ENCODE measurements around the gene ZNF609. TPM values are rescaled to one million over a fixed set of nuclear protein-coding genes. Genes with fewer than 3 reads are reported as not detected.

The ZNF609 gene
- total and polyA plus RNA-seq, 2 of the 13 experiments (the other 11 are each of a cell fraction or from before 2014, with no cell fraction given): 8.9 to 9.9 TPM

DNA sequence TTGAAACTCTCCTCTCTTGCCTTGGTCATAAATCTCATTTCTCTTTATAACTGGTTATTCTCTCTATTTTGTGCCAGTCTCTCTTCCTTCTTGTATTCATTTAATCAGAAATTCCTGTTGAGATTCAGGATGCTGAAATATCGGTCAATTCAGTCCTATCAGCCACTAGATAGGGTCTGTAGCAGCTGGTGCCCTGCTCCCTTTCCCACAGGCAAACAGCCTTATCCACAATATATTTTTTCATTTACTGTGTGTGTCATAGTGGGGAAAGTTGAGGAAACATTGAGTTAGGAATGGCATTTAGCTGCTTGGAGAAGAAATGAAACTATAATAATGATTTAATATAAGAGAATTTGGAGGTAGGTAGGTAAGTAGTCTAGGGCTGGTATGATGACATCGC lies 168.7 kb downstream of the ZNF609 start:
- ATAC-seq (no peak), DNase-seq (ENCODE audit: low spot score) (no peak), FAIRE-seq (no peak)
- in situ Hi-C loops (cut with HindIII; ENCODE audit: extremely low pct_ligation_motif_present, low pct_unique_long_range_greater_than_20kb) (no loop called here), intact Hi-C loops (cut with micrococcal nuclease; ENCODE audit: unreplicated experiment) (no loop called here)
- BruUV-seq (replicated peaks): no TSS peak
- Histone ChIP-seq H3K4me3 (replicated peaks in 1 of 3; ENCODE audit: insufficient read depth in 1 of 3, low read depth in 2 of 3, low read length in 3 of 3) (no peak overlapping the region), H3K9me3 (ENCODE audit: low read length) (no peaks in the 10 kb centered on the region), H3K27ac (ENCODE audit: extremely low read length, insufficient read depth, low read length) (no peak overlapping the region), H3K4me2 (ENCODE audit: low read depth, low read length) (no peak overlapping the region), H3K36me3 (replicated peaks in 1 of 2; ENCODE audit: control insufficient read depth in 1 of 2, insufficient read depth in 2 of 2, low read length in 2 of 2) (peaks cover 4 to 10% of the 10 kb centered on the region in 2 experiments; a peak in 4 of 5 replicates), H3K27me3 (ENCODE audit: control insufficient read depth in 1 of 2, insufficient read depth in 2 of 2, low read length in 2 of 2) (no peaks in the 10 kb centered on the region; a peak in 1 of 5 replicates), H3K9ac (ENCODE audit: insufficient read depth, low read depth, low read length) (no peak overlapping the region), H2AFZ (ENCODE audit: low read length) (no peak overlapping the region), H4K20me1 (ENCODE audit: insufficient read depth, low read length) (no peaks in the 10 kb centered on the region), H3K4me1 (ENCODE audit: insufficient read depth, low read length) (peaks cover 13% of the 10 kb centered on the region), H3K79me2 (ENCODE audit: insufficient read depth, low read length) (no peaks in the 10 kb centered on the region)
- ChIA-PET POLR2A (no interaction called here), CTCF (ENCODE audit: low intra/inter-chr PET ratio, low total read pairs) (no interaction called here)
- WGBS (ENCODE audit: low lambda C conversion rate): 96% methylated on average over 2 of the region's 2 CpGs
- TF ChIP-seq ZNF761 (CRISPR knock-in tag; conservative IDR thresholded peaks at IDR 0.05) (no peak), KLF6 (CRISPR knock-in tag; IDR thresholded peaks at IDR 0.05) (no peak), KAT8 (CRISPR knock-in tag; IDR thresholded peaks at IDR 0.05) (no peak), ZNF567 (CRISPR knock-in tag; IDR thresholded peaks at IDR 0.05; ENCODE audit: borderline replicate concordance) (no peak), ETV6 (CRISPR knock-in tag; conservative IDR thresholded peaks at IDR 0.05) (no peak), IRF2 (CRISPR knock-in tag; IDR thresholded peaks at IDR 0.05) (no peak), ZFP36L1 (CRISPR knock-in tag; IDR thresholded peaks at IDR 0.05) (no peak), AHR (CRISPR knock-in tag; IDR thresholded peaks at IDR 0.05) (no peak)
- TF ChIP-seq, protein P1, sequence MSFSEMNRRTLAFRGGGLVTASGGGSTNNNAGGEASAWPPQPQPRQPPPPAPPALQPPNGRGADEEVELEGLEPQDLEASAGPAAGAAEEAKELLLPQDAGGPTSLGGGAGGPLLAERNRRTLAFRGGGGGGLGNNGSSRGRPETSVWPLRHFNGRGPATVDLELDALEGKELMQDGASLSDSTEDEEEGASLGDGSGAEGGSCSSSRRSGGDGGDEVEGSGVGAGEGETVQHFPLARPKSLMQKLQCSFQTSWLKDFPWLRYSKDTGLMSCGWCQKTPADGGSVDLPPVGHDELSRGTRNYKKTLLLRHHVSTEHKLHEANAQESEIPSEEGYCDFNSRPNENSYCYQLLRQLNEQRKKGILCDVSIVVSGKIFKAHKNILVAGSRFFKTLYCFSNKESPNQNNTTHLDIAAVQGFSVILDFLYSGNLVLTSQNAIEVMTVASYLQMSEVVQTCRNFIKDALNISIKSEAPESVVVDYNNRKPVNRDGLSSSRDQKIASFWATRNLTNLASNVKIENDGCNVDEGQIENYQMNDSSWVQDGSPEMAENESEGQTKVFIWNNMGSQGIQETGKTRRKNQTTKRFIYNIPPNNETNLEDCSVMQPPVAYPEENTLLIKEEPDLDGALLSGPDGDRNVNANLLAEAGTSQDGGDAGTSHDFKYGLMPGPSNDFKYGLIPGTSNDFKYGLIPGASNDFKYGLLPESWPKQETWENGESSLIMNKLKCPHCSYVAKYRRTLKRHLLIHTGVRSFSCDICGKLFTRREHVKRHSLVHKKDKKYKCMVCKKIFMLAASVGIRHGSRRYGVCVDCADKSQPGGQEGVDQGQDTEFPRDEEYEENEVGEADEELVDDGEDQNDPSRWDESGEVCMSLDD (CRISPR knock-in tag; IDR thresholded peaks at IDR 0.05; ENCODE audit: borderline replicate concordance): no peak
- TF ChIP-seq, protein P2, sequence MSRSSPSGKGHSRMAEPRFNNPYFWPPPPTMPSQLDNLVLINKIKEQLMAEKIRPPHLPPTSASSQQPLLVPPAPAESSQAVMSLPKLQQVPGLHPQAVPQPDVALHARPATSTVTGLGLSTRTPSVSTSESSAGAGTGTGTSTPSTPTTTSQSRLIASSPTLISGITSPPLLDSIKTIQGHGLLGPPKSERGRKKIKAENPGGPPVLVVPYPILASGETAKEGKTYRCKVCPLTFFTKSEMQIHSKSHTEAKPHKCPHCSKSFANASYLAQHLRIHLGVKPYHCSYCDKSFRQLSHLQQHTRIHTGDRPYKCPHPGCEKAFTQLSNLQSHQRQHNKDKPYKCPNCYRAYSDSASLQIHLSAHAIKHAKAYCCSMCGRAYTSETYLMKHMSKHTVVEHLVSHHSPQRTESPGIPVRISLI (CRISPR knock-in tag; IDR thresholded peaks at IDR 0.05; ENCODE audit: borderline replicate concordance): no peak
- TF ChIP-seq, protein P3, sequence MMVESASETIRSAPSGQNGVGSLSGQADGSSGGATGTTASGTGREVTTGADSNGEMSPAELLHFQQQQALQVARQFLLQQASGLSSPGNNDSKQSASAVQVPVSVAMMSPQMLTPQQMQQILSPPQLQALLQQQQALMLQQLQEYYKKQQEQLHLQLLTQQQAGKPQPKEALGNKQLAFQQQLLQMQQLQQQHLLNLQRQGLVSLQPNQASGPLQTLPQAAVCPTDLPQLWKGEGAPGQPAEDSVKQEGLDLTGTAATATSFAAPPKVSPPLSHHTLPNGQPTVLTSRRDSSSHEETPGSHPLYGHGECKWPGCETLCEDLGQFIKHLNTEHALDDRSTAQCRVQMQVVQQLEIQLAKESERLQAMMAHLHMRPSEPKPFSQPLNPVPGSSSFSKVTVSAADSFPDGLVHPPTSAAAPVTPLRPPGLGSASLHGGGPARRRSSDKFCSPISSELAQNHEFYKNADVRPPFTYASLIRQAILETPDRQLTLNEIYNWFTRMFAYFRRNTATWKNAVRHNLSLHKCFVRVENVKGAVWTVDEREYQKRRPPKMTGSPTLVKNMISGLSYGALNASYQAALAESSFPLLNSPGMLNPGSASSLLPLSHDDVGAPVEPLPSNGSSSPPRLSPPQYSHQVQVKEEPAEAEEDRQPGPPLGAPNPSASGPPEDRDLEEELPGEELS (CRISPR knock-in tag; IDR thresholded peaks at IDR 0.05): no peak
- TF ChIP-seq, protein P4, sequence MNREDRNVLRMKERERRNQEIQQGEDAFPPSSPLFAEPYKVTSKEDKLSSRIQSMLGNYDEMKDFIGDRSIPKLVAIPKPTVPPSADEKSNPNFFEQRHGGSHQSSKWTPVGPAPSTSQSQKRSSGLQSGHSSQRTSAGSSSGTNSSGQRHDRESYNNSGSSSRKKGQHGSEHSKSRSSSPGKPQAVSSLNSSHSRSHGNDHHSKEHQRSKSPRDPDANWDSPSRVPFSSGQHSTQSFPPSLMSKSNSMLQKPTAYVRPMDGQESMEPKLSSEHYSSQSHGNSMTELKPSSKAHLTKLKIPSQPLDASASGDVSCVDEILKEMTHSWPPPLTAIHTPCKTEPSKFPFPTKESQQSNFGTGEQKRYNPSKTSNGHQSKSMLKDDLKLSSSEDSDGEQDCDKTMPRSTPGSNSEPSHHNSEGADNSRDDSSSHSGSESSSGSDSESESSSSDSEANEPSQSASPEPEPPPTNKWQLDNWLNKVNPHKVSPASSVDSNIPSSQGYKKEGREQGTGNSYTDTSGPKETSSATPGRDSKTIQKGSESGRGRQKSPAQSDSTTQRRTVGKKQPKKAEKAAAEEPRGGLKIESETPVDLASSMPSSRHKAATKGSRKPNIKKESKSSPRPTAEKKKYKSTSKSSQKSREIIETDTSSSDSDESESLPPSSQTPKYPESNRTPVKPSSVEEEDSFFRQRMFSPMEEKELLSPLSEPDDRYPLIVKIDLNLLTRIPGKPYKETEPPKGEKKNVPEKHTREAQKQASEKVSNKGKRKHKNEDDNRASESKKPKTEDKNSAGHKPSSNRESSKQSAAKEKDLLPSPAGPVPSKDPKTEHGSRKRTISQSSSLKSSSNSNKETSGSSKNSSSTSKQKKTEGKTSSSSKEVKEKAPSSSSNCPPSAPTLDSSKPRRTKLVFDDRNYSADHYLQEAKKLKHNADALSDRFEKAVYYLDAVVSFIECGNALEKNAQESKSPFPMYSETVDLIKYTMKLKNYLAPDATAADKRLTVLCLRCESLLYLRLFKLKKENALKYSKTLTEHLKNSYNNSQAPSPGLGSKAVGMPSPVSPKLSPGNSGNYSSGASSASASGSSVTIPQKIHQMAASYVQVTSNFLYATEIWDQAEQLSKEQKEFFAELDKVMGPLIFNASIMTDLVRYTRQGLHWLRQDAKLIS (CRISPR knock-in tag; IDR thresholded peaks at IDR 0.05): no peak
